Sciatic nerve (tissue), 2 donors: ENCODE data around the gene IQCE. TPM values are rescaled to one million over a fixed set of nuclear protein-coding genes. Genes with fewer than 3 reads are reported as not detected.

Experiments used
- ATAC-seq: fragments of 200-7000 bp; cut with Tn5 transposase; one replicate; pipeline ENCODE4 v1.9.1; 2020; ENCODE audit warnings: mild to moderate bottlenecking, moderate library complexity
- DNase-seq: peaks from one replicate; pipeline ENCODE4 v3.0.0-alpha.2; 2020; ENCODE audit warnings: low spot score
- intact Hi-C: fragments of 100-400 bp; cut with DNase I; formaldehyde crosslinking; loops from one replicate; pipeline ENCODE4 v1.14.2; 2022
- total RNA-seq: library from RNA; stranded (reverse); fragmentation: NEBNext Ultra II Directional; extraction: Animal tissue kit (Norgen Biotek cat#: 25700); gene quantifications from one replicate; pipeline ENCODE4 v1.2.1, GENCODE V29; 2021
- donor health status: DM: no; HTN: no; CAD: no.
- donor health status: DM: no; HTN: no; CAD: no.

Gene IQCE
- total RNA-seq, 1 donor from 2014 or later, result 21.4 TPM

DNA sequence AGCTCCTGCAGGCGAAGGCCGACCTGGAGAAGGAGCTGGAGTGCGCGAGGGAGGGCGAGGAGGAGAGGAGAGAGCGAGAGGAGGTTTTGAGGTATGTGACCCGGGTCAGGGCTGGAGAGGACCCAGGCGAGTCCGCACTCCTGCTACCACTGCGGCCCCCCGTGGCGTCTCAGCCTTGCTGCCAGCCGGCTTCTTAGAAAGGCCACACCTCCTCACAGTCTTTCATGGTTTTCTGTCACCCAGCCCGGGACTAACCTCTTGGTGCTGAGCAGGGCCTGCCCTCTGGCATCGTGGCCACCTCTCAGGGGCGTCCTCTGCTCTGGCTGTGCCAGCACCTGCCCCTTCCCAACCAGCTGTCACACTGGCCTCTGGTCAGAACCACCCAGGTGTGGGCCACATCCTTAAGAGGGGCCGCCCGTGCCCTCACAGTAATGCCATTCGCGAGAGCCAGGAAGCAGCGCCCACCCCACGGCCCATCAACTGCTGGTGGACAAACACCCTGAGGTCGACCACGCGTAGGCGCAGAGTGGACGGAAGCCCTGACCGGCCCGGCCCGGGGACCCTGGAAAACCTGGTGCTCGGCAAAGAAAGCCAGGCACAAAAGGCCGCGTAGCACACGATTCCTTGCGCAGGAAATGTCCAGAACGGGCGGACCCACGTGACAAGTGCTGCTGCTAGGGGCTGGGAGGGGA lies 34.4 kb downstream of the IQCE start:
- intact Hi-C loops, result no loop called here
- no peak for DNase-seq
- ATAC-seq, result peak; percentile 22

DNA sequence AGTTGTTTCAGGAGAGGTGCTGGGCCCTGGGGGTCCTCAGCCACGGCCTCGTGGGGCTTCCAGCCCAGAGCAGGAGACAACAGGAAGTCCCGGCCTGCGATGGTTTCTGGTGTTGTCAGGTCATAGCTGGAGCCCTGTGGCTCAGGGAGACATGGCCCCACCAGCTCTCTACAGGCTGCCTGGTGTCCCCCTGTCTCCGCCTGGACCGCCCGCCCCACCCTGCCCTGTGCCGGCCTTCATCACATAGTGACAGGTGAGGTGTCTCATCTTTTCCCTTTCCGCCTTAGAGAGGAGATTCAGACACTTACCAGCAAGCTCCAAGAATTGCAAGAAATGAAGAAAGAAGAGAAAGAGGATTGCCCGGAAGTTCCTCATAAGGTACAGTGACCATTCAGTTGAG lies 35.8 kb downstream of the IQCE start:
- DNase-seq (no peak), ATAC-seq (no peak)
- intact Hi-C loops, result no loop called here

DNA sequence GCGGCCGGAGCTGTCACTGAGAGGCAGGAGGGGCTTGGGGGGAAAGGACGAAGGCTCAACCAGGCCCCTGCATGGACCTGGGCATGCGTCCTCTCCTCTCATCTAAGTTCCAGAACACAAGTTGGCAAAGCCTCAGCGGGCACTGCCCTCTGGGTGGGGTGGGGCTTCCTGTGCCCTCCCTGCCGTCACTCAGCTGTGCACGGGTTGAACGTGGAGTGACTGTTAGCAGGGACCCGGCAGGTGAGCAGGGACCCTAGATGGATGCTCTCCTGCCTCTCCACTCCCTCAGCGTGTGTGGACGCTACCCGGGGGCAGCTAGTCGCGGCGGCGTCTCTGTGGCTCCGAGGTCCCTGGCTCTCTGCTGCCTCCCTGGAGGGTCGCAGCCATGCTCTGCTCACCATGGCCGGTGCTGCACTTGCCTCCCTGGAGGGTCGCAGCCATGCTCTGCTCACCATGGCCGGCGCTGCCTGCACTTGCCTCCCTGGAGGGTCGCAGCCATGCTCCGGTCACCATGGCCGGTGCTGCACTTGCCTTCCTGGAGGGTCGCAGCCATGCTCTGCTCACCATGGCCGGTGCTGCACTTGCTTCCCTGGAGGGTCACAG lies 36.6 kb downstream of the IQCE start:
- DNase-seq, result no peak
- intact Hi-C loops, result no loop called here
- no peak for ATAC-seq

DNA sequence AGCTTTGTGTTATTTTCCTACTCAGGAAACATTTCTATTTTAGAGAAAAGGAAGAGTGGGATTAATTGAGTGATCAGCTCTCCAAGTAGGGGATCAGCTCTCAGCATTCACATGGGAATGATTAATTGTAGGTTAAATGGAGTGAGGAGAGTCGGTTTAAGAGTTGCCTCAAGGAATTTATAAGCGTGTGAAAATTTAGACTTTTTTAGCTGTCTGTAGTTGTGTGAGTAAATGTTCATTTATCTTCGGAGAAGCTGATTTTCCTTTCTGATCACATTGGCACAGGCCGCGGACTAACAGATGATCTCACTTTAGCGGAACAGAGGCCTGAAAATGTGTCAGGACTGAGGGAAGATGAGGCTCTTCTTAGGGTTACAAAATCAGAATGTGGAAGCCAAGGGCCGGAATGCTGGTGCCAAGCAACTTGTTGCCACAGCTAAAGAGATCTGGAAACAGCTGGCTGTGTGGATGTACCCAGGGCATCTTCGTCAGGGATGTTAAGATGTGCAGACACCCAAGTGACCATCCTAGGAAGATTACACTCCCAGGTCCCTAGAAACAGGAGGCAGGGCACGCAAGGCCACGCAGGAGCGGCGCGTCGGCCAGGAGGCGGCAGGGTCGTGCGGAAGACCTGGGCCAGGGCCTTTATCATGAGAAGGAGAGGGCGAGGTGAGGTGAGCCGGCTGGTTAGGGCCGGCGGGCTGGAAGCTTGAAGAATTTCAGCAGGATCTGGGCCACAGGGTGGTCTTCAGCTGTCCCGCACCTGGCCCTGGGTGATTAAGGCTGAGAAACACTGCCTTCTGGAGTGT lies 37.9 kb downstream of the IQCE start:
- no peak for ATAC-seq

DNA sequence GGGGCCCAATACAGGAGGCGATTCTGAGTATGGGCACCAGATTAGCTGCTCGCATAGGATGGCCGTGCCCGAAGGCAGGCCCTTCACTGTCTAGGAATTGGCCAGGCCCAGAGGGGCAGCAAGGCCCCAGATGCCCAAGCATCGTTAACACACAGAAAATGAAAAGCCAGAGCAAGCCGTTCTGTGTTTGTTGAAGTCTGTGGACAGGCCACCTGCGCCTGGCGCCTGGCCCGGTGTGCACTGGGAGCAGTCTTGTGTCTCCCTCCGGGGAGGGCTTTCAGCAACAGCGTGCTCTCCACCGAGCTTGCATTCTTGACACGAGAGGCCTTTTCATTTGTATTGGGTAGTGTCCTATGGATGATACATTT lies 38.5 kb downstream of the IQCE start:
- no peak for DNase-seq
- ATAC-seq, result no peak
- intact Hi-C loops, result no loop called here

More for the DNA sequence above, 37.9 kb downstream of the IQCE start:
- DNase-seq, result no peak
- intact Hi-C loops, result no loop called here

DNA sequence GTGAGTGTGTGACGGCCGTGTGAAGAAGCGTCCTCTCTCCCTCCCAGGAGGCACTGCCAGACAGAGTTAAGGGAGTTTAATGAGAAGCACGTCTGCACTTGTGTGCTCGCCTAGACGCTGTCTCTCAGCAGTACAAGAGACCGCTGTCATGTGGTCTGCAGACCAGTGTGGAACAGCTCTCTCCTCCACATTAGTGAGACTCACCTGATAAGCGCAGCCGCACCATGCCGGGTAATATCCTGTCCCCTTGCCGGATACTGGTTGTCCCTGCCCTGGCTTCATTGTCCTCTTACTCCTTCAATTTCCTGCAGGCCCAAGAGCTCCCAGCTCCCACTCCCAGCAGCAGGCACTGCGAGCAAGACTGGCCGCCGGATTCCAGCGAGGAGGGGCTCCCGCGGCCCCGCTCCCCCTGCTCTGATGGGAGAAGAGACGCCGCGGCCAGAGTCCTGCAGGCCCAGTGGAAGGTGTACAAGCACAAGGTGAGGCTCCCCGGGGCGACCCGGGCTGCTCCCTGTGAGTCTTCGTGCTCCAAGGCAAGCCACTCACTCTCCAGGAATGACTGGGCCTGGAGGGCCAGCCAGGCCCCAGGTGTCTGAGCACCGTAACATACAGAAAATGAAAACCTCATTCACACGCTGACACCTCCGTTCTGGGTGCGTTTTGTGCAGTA lies 39.5 kb downstream of the IQCE start:
- intact Hi-C loops, result no loop called here
- ATAC-seq (no peak), DNase-seq (no peak)

DNA sequence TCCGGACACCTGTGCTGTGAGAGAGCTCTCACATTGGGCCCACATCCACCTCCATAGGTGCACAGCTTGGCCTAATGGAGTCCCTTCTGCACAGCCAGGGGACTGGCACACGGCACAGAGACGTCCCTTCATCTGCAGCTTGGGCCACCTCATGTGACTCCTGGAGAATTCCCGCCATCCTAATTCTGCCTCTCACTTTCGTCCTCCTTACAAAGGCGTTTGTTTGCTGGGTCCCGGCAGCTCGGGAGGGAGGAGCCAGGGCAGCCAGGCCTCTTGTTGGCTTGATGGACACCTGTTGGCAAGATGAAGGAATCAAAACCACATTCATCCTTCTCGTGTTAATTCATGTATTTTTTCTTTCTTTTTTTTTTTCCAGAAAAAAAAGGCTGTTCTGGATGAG lies 42.3 kb downstream of the IQCE start:
- intact Hi-C loops, result no loop called here
- DNase-seq (no peak), ATAC-seq (peak; percentile 13)

DNA sequence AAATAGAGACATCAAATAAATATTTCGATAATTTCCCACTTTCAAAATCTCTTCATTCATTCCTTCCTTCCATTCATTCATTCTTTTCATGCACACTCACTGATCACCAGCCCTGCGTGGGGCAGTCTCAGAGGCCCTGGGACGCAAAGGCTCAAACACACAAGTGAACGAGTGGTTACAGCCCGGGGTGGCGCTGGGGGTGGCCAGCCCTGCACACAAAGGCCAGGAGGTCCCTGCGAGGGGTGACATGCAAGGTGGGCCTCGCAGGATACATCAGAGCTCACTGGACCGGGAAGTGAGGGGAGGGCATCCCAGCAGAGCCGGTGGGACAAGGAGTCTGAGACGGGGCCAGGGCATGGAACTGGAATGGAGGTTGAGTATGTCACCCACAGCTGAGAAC lies 43.1 kb downstream of the IQCE start:
- intact Hi-C loops, result no loop called here
- no peak for DNase-seq
- ATAC-seq, result no peak

DNA sequence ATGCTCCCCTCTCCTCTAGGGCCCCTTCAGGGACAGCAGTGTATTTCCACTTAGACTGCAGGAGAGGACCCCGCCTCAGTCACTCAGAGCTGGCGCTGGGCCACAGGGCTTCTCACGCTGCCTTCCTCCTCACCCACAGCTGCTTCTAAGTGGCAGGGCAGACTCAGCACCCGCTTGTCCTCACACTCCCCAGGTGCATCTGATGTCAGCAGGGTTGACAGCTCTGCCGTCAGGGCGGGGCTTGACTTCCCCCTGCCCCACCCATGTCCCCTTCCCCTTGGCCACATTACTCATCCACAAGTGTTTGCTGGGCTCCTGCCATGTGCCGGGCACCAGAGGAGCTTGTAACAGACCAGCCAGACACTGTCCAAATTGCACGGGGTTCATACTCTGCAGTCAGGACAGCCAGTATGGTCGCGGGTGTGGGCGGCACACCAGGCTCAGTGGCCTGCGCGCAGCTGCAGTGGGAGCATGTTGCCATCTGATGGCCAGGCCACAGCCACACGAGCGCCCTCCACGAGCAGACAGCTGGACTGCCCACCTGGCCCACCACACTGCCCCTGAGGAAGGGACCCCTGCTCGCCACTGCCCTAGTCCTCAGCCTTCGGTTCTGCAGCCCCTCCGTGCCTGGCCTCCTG lies 43.7 kb downstream of the IQCE start:
- ATAC-seq, result no peak
- intact Hi-C loops, result no loop called here
- no peak for DNase-seq

DNA sequence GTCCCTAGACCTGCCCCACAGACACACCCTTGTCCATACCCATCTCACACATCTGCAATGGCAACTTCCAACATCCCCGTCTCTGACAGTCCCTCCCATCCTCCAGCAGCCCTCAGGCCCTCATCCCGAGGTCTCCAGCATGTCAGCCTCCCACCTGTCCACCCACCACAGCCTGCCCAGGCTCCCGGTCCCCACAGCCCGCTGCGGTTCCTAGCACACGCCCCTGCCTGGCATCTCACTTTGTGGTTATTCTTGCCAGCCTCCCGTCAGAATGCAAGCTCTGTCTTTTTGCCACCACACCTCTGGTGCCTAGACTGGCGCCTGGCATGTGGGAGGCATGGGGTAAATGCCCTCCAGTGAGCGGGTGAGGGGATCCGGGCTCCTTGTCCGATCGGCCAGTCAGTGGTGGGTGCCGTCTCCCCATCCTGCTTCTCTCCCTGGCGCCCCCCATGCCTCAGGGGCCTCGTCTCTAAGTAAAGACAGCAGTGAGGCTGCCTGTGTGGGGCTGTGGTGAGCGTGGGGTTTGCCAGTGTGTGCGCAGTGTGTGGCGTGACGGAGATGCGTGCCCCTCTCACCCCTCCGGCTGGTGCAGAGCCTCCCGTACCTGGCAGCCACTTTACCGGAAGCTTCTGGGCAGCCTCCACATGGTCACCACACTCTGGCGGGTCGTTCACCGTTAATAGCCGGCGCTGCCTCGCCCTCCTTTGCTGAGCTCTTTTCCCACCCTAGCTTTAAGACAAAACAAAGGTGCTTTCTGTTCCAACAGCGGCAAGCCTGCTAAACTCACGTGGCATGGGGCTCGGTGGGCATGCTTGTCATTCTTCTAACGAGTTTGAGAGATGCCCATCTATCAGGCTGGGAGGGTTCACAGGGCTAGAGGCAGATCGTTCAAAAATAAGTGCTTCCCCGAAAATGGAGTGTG lies 44.5 kb downstream of the IQCE start:
- intact Hi-C loops, result no loop called here
- ATAC-seq (no peak), DNase-seq (no peak)

DNA sequence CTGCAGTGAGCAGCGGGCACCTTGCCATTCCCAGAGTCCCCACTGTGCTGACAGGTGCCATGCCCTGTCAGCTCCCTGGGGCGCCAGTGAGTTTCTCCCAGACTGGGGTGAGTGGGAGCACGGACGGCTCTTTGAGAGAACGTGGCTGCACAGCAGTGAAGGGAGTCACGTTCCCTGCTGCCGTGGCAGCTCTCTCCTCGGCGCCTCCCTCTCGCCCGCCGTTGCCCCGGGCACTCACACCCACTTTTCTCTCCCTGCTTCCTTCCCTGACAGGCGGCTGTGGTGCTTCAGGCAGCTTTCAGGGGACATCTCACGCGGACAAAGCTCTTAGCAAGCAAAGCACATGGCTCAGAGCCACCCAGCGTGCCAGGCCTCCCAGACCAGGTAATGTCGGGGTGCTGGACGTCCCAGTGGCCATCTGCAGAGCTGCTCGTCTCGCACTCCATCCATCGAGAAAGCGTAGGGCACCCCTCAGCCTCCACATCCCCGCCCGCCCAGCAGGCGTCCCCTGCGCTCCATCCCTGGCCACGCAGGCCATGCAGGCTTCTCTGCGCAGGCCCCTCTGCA lies 45.9 kb downstream of the IQCE start:
- intact Hi-C loops, result no loop called here
- ATAC-seq (no peak), DNase-seq (no peak)

DNA sequence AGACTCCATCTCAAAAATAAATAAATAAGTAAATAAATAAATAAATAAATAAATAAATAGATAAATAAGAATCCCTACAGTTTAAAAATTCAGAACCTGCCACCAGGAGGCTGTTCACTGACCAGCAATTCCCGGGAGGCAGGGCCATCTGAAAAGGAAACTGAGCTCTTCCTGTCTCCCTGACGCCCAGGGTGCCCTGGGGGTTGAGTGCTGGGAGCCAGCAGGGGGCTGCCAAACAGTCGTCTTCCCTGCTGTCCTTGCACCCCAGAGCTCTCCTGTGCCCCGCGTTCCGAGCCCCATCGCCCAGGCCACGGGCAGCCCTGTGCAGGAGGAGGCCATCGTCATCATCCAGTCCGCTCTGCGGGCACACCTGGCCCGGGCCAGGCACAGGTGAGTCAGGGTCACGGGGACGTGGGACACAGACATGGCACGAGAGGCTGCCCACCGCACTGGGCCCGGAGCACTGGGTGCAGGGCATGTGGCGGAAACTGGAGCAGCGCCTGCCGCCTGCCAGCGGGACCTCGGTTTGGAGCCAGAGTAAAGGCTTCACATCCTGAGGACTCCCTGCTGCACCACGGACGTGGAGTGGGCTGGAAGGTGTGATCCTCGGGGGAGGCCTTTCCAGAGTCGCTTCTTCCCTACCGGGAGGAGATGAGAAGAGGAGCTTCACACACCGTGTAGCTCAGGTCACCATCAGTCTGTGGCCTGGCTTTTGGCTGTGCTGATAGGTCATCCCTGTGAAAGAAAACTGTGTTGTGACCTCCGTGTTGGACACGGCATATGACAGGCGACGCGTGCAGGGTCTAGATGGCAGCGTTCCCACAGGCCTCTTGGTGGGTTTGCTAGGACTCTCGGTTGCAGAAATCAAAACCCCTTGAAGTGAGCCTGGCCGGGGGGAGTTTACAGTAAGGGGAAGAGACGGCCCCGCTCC lies 47.1 kb downstream of the IQCE start:
- DNase-seq (no peak), ATAC-seq (no peak)
- intact Hi-C loops, result no loop called here

DNA sequence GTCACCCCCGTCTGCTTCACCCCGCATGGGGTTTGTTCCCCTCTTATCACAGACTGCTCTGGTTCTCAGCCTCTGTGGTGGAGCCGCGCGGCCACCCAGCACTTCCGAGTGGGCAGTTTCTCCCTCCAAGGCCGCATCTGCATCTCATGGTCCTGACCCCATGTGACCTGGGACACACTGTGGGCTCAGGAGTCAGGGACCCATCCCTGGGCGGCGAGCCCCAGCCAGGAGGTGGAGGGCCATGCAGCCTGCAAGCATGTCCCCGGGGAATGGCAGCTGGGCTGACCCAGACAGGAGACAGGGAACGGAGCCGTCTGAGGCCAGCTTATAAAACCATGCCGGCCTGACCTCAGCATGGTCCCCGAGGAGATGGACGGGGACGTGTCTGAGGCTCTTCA lies 47.8 kb downstream of the IQCE start:
- DNase-seq (no peak), ATAC-seq (peak; percentile 4)
- intact Hi-C loops, result no loop called here

DNA sequence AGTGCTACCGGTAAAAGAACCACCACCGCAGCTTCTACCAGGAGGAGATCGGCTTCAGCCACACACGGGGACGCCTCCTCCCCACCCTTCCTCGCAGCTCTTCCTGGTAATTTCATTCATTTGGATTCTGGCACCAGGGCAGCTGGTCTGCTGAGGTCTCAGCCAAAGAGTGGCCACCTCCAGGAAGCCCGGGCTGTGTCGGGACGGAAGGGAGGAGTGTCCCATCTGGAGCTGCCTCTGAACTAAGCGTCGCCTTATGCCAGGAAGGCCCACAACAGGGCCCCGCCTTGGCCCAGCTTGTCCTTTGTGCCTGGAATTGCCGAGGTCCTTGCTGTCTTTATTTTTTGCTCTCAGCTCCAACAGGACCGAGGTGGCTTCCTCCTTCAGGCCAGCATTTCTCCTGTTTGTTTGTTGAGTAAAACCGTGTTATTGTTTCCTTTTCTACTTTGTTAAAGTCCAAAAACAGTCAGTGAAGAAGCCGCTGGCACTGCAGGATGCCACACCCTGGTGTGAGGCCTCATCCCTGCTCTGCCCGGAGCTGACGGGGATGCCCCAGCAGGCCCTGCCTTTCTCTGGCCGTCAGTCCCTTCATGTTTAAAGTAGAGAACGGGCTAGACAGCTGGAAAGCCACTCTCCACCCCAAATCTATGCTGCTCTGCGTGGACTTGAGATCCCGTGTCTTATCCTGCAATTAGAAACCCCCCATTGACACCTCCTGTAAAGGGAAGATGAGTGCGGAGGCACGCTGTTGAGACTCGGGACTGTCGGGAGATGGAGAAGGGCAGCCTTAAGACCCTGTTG lies 48.5 kb downstream of the IQCE start:
- intact Hi-C loops, result no loop called here
- ATAC-seq (peak; percentile 62), DNase-seq (no peak)

DNA sequence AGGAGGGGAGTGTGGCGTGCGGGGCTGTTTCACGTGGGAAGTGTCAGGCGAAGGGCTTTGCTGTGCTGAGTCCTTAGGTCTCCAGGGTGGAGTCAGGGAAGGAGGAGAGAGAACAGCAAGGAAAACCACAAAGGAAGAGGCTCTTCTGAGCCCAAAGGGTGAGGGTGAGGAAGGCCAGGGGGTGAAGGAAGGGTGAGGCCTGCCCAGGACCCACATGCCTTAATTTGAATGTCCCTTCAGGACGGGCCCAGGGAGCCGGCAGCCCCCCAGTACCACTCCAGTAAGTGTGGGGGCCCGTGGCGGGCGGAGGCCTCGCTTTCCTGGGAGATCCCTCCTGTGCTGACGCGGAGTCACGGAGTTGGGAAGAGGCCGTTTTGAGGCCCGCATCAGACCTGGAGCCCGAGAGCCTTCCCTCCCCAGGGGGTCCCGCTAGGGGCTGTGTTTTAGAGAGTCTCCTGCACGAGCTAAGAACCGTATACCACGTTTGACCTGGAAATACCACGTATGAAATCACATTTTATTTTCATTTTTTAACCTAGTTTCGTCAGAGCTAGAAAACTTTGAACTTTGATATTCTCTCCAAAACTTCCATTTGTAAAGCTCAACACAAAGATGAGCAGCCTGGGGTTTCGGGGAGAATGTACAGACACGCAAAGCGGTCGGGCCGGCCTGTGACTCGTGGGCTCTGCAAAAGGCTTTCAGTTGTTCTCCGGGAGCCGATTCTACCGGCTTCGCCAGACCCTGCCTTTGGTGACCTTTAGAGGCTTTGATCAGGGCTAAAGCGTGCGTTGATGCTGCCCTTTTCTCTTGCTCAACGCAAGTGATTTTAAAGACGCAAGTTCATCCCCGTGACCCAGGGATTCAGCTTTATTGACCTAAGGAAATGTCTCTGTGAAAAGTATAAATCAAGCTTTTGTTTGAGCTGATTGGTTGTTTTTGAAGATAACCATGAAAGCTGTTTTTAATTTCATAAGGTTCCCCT lies 49.4 kb downstream of the IQCE start:
- intact Hi-C loops, result no loop called here
- ATAC-seq, result no peak
- no peak for DNase-seq
